NB4 (cell line): ENCODE results near the gene MYT1.

Source experiments
- MYC ChIP-seq: IDR thresholded peaks from 2 replicates; pipeline ENCODE4 v1.6.1; 2011; ENCODE audit warnings: low read depth, low read length
- POLR2A ChIP-seq: IDR thresholded peaks from 2 replicates; pipeline ENCODE4 v1.6.1; 2011; ENCODE audit warnings: mild to moderate bottlenecking; ENCODE audit not compliant: insufficient read length; ENCODE audit errors: extremely low read depth
- TF ChIP-seq, protein P1 (sequence below): IDR thresholded peaks from one replicate; pipeline ENCODE4 v1.5.1; 2012; ENCODE audit warnings: low read depth, low read length
- TF ChIP-seq, protein P2 (sequence below): IDR thresholded peaks from 2 replicates; pipeline ENCODE4 v1.6.1; 2011; ENCODE audit warnings: low read depth, low read length

DNA sequence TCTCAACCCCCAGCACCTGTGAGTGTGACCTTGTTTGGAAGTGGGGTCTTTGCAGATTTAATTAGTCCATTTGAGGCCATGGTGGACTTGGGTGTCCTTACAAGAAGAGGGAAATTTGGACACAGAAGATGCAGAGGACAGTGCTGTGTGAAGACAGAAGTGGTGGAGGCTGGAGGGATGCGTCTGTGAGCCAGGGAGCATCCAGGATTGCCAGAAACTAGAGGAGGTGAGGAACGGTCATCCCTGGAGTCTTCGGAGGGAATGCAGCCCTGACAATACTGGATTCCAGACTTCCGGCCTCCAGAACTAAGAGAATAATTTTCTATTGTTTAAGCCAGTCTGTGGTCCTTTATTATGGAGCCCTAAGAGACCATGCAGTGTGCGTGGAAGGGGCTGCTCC lies 34.0 kb upstream of the MYT1 start:
- TF ChIP-seq, protein P1, sequence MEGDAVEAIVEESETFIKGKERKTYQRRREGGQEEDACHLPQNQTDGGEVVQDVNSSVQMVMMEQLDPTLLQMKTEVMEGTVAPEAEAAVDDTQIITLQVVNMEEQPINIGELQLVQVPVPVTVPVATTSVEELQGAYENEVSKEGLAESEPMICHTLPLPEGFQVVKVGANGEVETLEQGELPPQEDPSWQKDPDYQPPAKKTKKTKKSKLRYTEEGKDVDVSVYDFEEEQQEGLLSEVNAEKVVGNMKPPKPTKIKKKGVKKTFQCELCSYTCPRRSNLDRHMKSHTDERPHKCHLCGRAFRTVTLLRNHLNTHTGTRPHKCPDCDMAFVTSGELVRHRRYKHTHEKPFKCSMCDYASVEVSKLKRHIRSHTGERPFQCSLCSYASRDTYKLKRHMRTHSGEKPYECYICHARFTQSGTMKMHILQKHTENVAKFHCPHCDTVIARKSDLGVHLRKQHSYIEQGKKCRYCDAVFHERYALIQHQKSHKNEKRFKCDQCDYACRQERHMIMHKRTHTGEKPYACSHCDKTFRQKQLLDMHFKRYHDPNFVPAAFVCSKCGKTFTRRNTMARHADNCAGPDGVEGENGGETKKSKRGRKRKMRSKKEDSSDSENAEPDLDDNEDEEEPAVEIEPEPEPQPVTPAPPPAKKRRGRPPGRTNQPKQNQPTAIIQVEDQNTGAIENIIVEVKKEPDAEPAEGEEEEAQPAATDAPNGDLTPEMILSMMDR: no peak
- TF ChIP-seq POLR2A (no peak), MYC (no peak)
- TF ChIP-seq, protein P2, sequence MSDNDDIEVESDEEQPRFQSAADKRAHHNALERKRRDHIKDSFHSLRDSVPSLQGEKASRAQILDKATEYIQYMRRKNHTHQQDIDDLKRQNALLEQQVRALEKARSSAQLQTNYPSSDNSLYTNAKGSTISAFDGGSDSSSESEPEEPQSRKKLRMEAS: no peak
